Panc1 (cell line): Measurements from ENCODE around the gene GIGYF1. TPM values are rescaled to one million over a fixed set of nuclear protein-coding genes. Genes with fewer than 3 reads are reported as not detected.

Source experiments
- ATAC-seq: fragments of 200-7000 bp; cut with Tn5 transposase; 2 replicates; pipeline ENCODE4 v1.9.1; 2020; ENCODE audit warnings: mild to moderate bottlenecking, moderate library complexity
- BruUV-seq: library from RNA; stranded (reverse); fragments of 400-500 nt; replicated peaks from 2 replicates; lab custom pipeline; 2021; lab: Mats Ljungman, UMichigan
- CTCF ChIA-PET: fragments of 300-600 bp; sonication (Branson Sonifier 250); formaldehyde crosslinking; loops from one replicate; lab custom pipeline; 2022; ENCODE audit warnings: antibody characterized with exemption; lab: Charles Lee
- POLR2A ChIA-PET: fragments of 300-600 bp; sonication (Branson Sonifier 250); formaldehyde crosslinking; loops from one replicate; lab custom pipeline; 2022; ENCODE audit warnings: antibody characterized with exemption; lab: Charles Lee
- DNase-seq: peaks from one replicate; pipeline ENCODE4 v3.0.0-alpha.2; 2010; ENCODE audit warnings: low read depth, low spot score
- H3K27ac ChIP-seq: 2 replicates; pipeline ENCODE4 v1.5.1; 2011; ENCODE audit warnings: mild to moderate bottlenecking, low read length, inconsistent platforms
- H3K27me3 ChIP-seq: fragments of 200-500 bp; sonication (Bioruptor generic); 2 replicates; pipeline ENCODE4 v1.6.0; 2014; ENCODE audit warnings: low read length, inconsistent platforms; ENCODE audit not compliant: control insufficient read depth, insufficient read depth
- H3K36me3 ChIP-seq: fragments of 200-500 bp; sonication (Bioruptor generic); 2 replicates; pipeline ENCODE4 v1.5.1; 2014; ENCODE audit warnings: inconsistent platforms, mild to moderate bottlenecking, low read length, moderate library complexity; ENCODE audit not compliant: control insufficient read depth, insufficient read depth
- H3K4me1 ChIP-seq: 2 replicates; pipeline ENCODE4 v1.5.1; 2011; ENCODE audit warnings: inconsistent platforms, mild to moderate bottlenecking, low read length, moderate library complexity; ENCODE audit not compliant: control insufficient read depth, insufficient read depth
- H3K4me3 ChIP-seq, 2 experiments: 2 replicates each; pipeline ENCODE4 v1.5.1; 2011 to 2012; ENCODE audit warnings: low read depth in 2 of 2, low read length in 2 of 2, mild to moderate bottlenecking in 2 of 2, inconsistent platforms in 1 of 2, moderate library complexity in 1 of 2
- H3K9me3 ChIP-seq: fragments of 200-500 bp; sonication (Bioruptor generic); 2 replicates; pipeline ENCODE4 v1.5.1; 2014; ENCODE audit warnings: low read depth, mild to moderate bottlenecking, inconsistent platforms, low read length, moderate library complexity; ENCODE audit not compliant: control insufficient read depth, insufficient read depth
- CTCF ChIP-seq: fragments of 450-650 bp; IDR thresholded peaks from 2 replicates; pipeline ENCODE4 v1.5.1; 2017; ENCODE audit warnings: mild to moderate bottlenecking
- POLR2AphosphoS5 ChIP-seq: IDR thresholded peaks from 2 replicates; pipeline ENCODE4 v1.6.1; 2012; ENCODE audit warnings: mild to moderate bottlenecking, low read depth, low read length, moderate library complexity
- REST ChIP-seq, 2 experiments: IDR thresholded peaks; 2 replicates each; pipeline ENCODE4 v1.6.1; 2011 to 2012; ENCODE audit warnings: low read depth in 2 of 2, control low read depth in 1 of 2, low read length in 1 of 2, mild to moderate bottlenecking in 1 of 2, moderate library complexity in 1 of 2; ENCODE audit not compliant: insufficient read depth in 1 of 2
- SIN3A ChIP-seq: IDR thresholded peaks from 2 replicates; pipeline ENCODE4 v1.6.1; 2012; ENCODE audit warnings: low read depth, mild to moderate bottlenecking, low read length, moderate library complexity, borderline replicate concordance; ENCODE audit not compliant: insufficient read depth
- TCF7L2 ChIP-seq: IDR thresholded peaks from 2 replicates; pipeline ENCODE4 v1.6.1; 2011; ENCODE audit warnings: mild to moderate bottlenecking, low read depth, low read length, inconsistent platforms
- in situ Hi-C: cut with HindIII; loops from 2 replicates; pipeline ENCODE4 v1.10.0; 2016; ENCODE audit warnings: low sequenced_read_pairs, low pct_unique_long_range_greater_than_20kb
- intact Hi-C: fragments of 100-400 bp; cut with micrococcal nuclease; formaldehyde crosslinking; loops from one replicate; pipeline ENCODE4 v1.10.0; 2022; ENCODE audit not compliant: unreplicated experiment
- total RNA-seq: library from RNA; stranded (reverse); gene quantifications from one replicate; pipeline ENCODE4 v1.2.1, GENCODE V29; 2021; ENCODE audit not compliant: unreplicated experiment

Gene GIGYF1
- total RNA-seq, 1 experiment from 2014 or later: 52.6 TPM

GRCh38 chr7:100649826-100650565 lies 44.1 kb downstream of the GIGYF1 start:
- ChIA-PET CTCF (no interaction called here), POLR2A (interaction anchor here (0.5 kb wide), 1 partner anchor 48 kb away, joined by 4 read pairs; the partner anchor contains the start of gene PCOLCE)
- no peaks in the 10 kb centered on the region for H3K36me3 ChIP-seq
- intact Hi-C loops (no loop called here), in situ Hi-C loops (no loop called here)
- no TSS peak for BruUV-seq
- TF ChIP-seq REST (IDR thresholded peaks at IDR 0.05; ENCODE audit: insufficient read depth in 1 of 2, low read depth in 2 of 2, low read length in 1 of 2) (no peak), POLR2AphosphoS5 (no peak), SIN3A (no peak), CTCF (no peak), TCF7L2 (no peak)
- ATAC-seq: no peak
- H3K27me3 ChIP-seq: no peaks in the 10 kb centered on the region
- DNase-seq: no peak
- H3K27ac ChIP-seq: no peak overlapping the region
- H3K9me3 ChIP-seq: no peaks in the 10 kb centered on the region
- H3K4me1 ChIP-seq: no peaks in the 10 kb centered on the region
- H3K4me3 ChIP-seq: no peak overlapping the region

GRCh38 chr7:100642534-100642907 lies 51.5 kb downstream of the GIGYF1 start:
- Histone ChIP-seq H3K27ac (no peak overlapping the region), H3K36me3 (no peaks in the 10 kb centered on the region), H3K4me1 (no peaks in the 10 kb centered on the region), H3K4me3 (no peak overlapping the region), H3K9me3 (no peaks in the 10 kb centered on the region), H3K27me3 (no peaks in the 10 kb centered on the region)
- in situ Hi-C loops: no loop called here
- ChIA-PET CTCF (interaction anchor here (0.6 kb wide), 1 partner anchor 123 kb away, joined by 3 read pairs; no protein-coding TSS in a partner anchor), POLR2A (no interaction called here)
- peak; percentile 66 for ATAC-seq
- TF ChIP-seq REST (IDR thresholded peaks at IDR 0.05; ENCODE audit: insufficient read depth in 1 of 2, low read depth in 2 of 2, low read length in 1 of 2): no peak
- intact Hi-C loops: no loop called here
- BruUV-seq: no TSS peak
- DNase-seq: no peak
